A673 (cell line): ENCODE data around the gene GBGT1. TPM values are rescaled to one million over a fixed set of nuclear protein-coding genes. Genes with fewer than 3 reads are reported as not detected.

Experiments
- BruUV-seq: library from RNA; stranded (reverse); fragments of 400-500 nt; replicated peaks from 2 replicates; lab custom pipeline; 2021; lab: Mats Ljungman, UMichigan
- CTCF ChIA-PET: fragments of 300-600 bp; sonication (Branson Sonifier 250); formaldehyde crosslinking; loops from one replicate; lab custom pipeline; 2022; ENCODE audit warnings: antibody characterized with exemption; lab: Charles Lee
- POLR2A ChIA-PET: fragments of 300-600 bp; sonication (Branson Sonifier 250); formaldehyde crosslinking; loops from one replicate; lab custom pipeline; 2022; ENCODE audit warnings: antibody characterized with exemption; ENCODE audit not compliant: low non-redundant PET; lab: Charles Lee
- DNase-seq: peaks from one replicate; pipeline ENCODE4 v3.0.0-alpha.2; 2015; ENCODE audit warnings: low spot score
- H3K27ac ChIP-seq: fragments of 200-600 bp; sonication (generic); 2 replicates; pipeline ENCODE4 v1.5.1; 2016; ENCODE audit warnings: mixed run types, low read depth, mild to moderate bottlenecking, mixed read lengths, antibody characterized with exemption, low read length; ENCODE audit not compliant: poor library complexity, severe bottlenecking
- H3K27me3 ChIP-seq: fragments of 200-600 bp; sonication (generic); replicated peaks from 2 replicates; pipeline ENCODE4 v1.6.1; 2017; ENCODE audit warnings: mixed run types, low read depth, mild to moderate bottlenecking, mixed read lengths, antibody characterized with exemption, low read length; ENCODE audit not compliant: insufficient read depth, poor library complexity
- H3K36me3 ChIP-seq: fragments of 200-600 bp; sonication (generic); 2 replicates; pipeline ENCODE4 v1.6.1; 2016; ENCODE audit warnings: mixed run types, mild to moderate bottlenecking, mixed read lengths, antibody characterized with exemption, low read length; ENCODE audit not compliant: insufficient read depth, poor library complexity, severe bottlenecking
- H3K4me1 ChIP-seq: fragments of 200-600 bp; sonication (generic); 2 replicates; pipeline ENCODE4 v1.6.1; 2017; ENCODE audit warnings: mixed run types, mild to moderate bottlenecking, mixed read lengths, antibody characterized with exemption, low read length; ENCODE audit not compliant: insufficient read depth, poor library complexity, severe bottlenecking
- H3K4me3 ChIP-seq: fragments of 200-600 bp; sonication (generic); 2 replicates; pipeline ENCODE4 v1.5.1; 2016; ENCODE audit warnings: low read depth, mixed run types, mild to moderate bottlenecking, mixed read lengths, low read length; ENCODE audit not compliant: poor library complexity, severe bottlenecking
- H3K9me3 ChIP-seq: fragments of 200-600 bp; sonication (generic); 2 replicates; pipeline ENCODE4 v1.6.1; 2016; ENCODE audit warnings: mixed run types, low read depth, mild to moderate bottlenecking, mixed read lengths, antibody characterized with exemption, low read length; ENCODE audit not compliant: poor library complexity, severe bottlenecking
- EZH2 ChIP-seq: fragments of 200-600 bp; sonication (generic); IDR thresholded peaks from 2 replicates; pipeline ENCODE4 v1.6.1; 2017; ENCODE audit warnings: borderline replicate concordance, low read depth, mild to moderate bottlenecking, mixed read lengths, antibody characterized with exemption, low read length; ENCODE audit not compliant: poor library complexity, severe bottlenecking
- intact Hi-C: fragments of 100-400 bp; cut with micrococcal nuclease; formaldehyde crosslinking; loops from one replicate; pipeline ENCODE4 v1.10.0; 2022; ENCODE audit not compliant: unreplicated experiment
- total RNA-seq: library from RNA; stranded (reverse); gene quantifications from 2 replicates; pipeline ENCODE4 v1.2.3, GENCODE V29; 2021
- TF ChIP-seq, protein P1 (sequence below): fragments of 300-800, 200-600 bp; sonication (generic); conservative IDR thresholded peaks from 2 replicates; pipeline ENCODE4 v1.5.1; 2017; ENCODE audit warnings: low read depth, mild to moderate bottlenecking, antibody characterized with exemption, low read length, moderate library complexity, mixed read lengths

GBGT1 gene
- total RNA-seq, 1 experiment from 2014 or later, result 1.8 TPM

DNA sequence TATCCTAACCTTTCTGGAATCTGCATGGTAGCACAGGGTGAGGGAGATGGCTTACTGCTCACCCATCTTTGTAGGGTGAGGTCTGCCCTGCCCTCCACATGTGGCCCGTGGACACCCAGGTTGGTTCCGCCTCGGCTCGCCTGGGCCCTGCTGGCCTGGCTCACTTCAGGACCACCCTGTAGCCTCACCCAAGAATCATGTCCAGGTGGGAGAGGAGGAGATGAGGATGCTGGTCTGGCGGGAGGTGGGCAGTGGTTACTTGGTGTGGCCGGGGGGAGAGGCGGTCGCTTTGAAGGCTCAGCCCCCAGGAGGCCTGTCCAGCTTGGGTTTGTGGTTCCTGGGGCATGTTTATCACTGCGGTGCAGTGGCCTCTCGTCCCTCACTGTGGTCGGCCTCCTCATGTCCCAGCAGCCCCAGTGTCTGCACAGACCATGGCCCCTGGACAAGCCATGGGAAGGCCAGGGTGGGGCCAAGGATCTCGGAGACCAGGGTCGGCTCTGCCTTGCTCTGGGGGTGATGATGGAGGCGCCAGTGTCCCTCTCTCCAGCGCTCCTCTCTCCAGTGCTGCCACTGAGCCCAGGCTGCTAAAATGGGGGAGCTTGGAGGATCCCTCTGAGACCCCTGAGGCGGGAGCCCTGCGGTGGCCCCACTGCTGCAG, 40.8 kb upstream of the GBGT1 start:
- no peaks in the 10 kb centered on the region for H3K4me1 ChIP-seq
- no peaks in the 10 kb centered on the region for H3K9me3 ChIP-seq
- H3K27ac ChIP-seq, result no peak overlapping the region
- no TSS peak for BruUV-seq
- peaks cover 31% of the 10 kb centered on the region for H3K27me3 ChIP-seq
- ChIA-PET CTCF (no interaction called here), POLR2A (no interaction called here)
- no peak for TF ChIP-seq EZH2
- TF ChIP-seq, protein P1, sequence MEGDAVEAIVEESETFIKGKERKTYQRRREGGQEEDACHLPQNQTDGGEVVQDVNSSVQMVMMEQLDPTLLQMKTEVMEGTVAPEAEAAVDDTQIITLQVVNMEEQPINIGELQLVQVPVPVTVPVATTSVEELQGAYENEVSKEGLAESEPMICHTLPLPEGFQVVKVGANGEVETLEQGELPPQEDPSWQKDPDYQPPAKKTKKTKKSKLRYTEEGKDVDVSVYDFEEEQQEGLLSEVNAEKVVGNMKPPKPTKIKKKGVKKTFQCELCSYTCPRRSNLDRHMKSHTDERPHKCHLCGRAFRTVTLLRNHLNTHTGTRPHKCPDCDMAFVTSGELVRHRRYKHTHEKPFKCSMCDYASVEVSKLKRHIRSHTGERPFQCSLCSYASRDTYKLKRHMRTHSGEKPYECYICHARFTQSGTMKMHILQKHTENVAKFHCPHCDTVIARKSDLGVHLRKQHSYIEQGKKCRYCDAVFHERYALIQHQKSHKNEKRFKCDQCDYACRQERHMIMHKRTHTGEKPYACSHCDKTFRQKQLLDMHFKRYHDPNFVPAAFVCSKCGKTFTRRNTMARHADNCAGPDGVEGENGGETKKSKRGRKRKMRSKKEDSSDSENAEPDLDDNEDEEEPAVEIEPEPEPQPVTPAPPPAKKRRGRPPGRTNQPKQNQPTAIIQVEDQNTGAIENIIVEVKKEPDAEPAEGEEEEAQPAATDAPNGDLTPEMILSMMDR, result no peak
- no peaks in the 10 kb centered on the region for H3K36me3 ChIP-seq
- intact Hi-C loops, result no loop called here
- no peak overlapping the region for H3K4me3 ChIP-seq
- no peak for DNase-seq

DNA sequence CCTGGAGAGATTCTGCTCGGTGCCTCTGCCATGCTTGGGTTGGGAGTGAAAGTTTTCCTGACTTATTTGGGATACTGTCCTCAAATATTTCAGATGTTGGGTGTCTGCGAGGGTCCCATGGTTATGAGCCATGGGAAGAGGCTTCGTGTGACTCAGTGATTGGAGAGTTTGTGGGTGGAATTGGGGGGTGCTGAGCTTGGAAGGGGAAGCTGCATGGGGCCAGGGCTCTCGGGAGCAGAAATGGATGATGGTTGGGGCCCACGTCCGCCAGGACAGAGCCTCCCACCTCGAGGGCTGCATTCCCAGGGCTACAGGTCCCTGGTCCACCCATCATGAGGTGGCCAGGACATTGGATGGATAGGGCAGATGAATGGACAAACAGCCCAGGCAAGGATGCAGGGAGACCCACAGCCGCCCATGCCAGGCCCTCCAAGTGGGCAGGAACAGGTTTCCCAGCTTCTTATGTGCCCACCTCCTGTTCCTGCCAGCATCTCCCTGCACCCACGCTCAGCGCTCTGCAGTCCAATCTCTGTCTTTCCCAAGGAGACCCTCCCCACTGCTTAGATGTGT, 39.9 kb upstream of the GBGT1 start:
- H3K4me1 ChIP-seq, result no peaks in the 10 kb centered on the region
- intact Hi-C loops, result no loop called here
- no peak overlapping the region for H3K27ac ChIP-seq
- no TSS peak for BruUV-seq
- no peaks in the 10 kb centered on the region for H3K36me3 ChIP-seq
- peaks cover 31% of the 10 kb centered on the region for H3K27me3 ChIP-seq
- TF ChIP-seq, protein P1, result no peak
- TF ChIP-seq EZH2, result no peak
- no peak for DNase-seq
- no peaks in the 10 kb centered on the region for H3K9me3 ChIP-seq
- ChIA-PET POLR2A (no interaction called here), CTCF (no interaction called here)
- H3K4me3 ChIP-seq, result no peak overlapping the region

DNA sequence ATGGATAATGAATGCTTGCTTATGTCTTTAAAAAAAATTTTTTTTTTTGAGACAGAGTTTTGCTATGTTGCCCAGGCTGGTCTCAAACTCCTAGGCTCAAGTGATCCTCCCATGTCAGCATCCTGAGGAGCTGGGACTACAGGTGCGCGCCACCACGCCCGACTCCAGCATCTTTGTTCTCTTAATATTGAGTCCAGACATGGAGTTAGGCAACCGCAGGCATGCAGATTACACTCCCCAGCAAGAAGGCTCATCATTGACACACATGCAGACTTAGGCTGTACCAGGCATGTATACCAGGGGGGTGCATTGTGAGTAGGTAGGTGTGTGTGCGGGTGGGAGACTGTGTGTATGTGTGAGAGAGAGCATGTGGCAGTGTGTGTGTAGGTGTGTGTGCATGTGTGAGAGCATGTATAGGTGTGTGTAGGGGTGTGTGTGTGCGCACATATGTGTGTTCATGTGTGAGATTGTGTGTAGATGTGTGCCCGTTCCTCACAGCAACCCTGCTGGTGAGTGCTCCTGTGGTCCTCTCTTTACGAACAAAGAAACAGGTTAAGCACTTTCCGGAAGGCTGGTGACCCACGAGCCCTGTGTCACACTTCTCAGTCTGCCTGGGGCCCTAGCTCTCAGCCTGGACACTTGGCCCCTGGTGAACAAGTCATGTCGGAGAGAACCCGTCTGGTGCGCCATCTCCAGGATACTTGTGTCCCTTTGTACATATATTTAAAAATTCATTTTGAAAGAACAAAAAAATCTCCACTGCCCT, 39.2 kb upstream of the GBGT1 start:
- H3K27me3 ChIP-seq, result peaks cover 31% of the 10 kb centered on the region
- ChIA-PET CTCF (no interaction called here), POLR2A (no interaction called here)
- no peaks in the 10 kb centered on the region for H3K9me3 ChIP-seq
- BruUV-seq, result no TSS peak
- intact Hi-C loops, result no loop called here
- no peak overlapping the region for H3K27ac ChIP-seq
- no peaks in the 10 kb centered on the region for H3K36me3 ChIP-seq
- no peak for TF ChIP-seq EZH2
- TF ChIP-seq, protein P1, result no peak
- no peak for DNase-seq
- H3K4me1 ChIP-seq, result no peaks in the 10 kb centered on the region
- H3K4me3 ChIP-seq, result no peak overlapping the region
